Calu3 (cell line): ENCODE data around the gene SYNM. TPM values are rescaled to one million over a fixed set of nuclear protein-coding genes. Genes with fewer than 3 reads are reported as not detected.

Experiments used
- BruUV-seq: library from RNA; stranded (reverse); fragments of 400-500 nt; replicated peaks from 2 replicates; lab custom pipeline; 2021; lab: Mats Ljungman, UMichigan
- CTCF ChIA-PET: fragments of 300-600 bp; sonication (Branson Sonifier 250); formaldehyde crosslinking; loops from one replicate; lab custom pipeline; 2022; ENCODE audit warnings: antibody characterized with exemption; lab: Charles Lee
- DNase-seq: peaks from one replicate; pipeline ENCODE4 v3.0.0; 2022
- H3K27ac Mint-ChIP-seq: one replicate; pipeline ENCODE4 v1.8.0; 2022; ENCODE audit warnings: mixed read lengths; ENCODE audit not compliant: unreplicated experiment
- H3K27me3 Mint-ChIP-seq: one replicate; pipeline ENCODE4 v1.8.0; 2022; ENCODE audit warnings: mixed read lengths; ENCODE audit not compliant: unreplicated experiment
- H3K36me3 Mint-ChIP-seq: one replicate; pipeline ENCODE4 v1.8.0; 2022; ENCODE audit warnings: mild to moderate bottlenecking, moderate library complexity, mixed read lengths; ENCODE audit not compliant: insufficient read depth, unreplicated experiment
- H3K4me1 Mint-ChIP-seq: one replicate; pipeline ENCODE4 v1.8.0; 2022; ENCODE audit warnings: mild to moderate bottlenecking, low read depth, mixed read lengths; ENCODE audit not compliant: unreplicated experiment
- H3K4me3 Mint-ChIP-seq: one replicate; pipeline ENCODE4 v1.8.0; 2022; ENCODE audit warnings: mild to moderate bottlenecking, low read depth, moderate library complexity, mixed read lengths; ENCODE audit not compliant: unreplicated experiment
- H3K9me3 Mint-ChIP-seq: one replicate; pipeline ENCODE4 v1.8.0; 2022; ENCODE audit warnings: low read depth, mixed read lengths; ENCODE audit not compliant: unreplicated experiment
- CTCF ChIP-seq: fragments of 200-600 bp; IDR thresholded peaks from one replicate; pipeline ENCODE4 v1.8.0; 2022; ENCODE audit warnings: antibody characterized with exemption; ENCODE audit not compliant: unreplicated experiment
- intact Hi-C: fragments of 100-400 bp; cut with micrococcal nuclease; formaldehyde crosslinking; loops from one replicate; pipeline ENCODE4 v1.10.0; 2022; ENCODE audit not compliant: unreplicated experiment
- total RNA-seq: library from RNA; stranded (reverse); gene quantifications from 2 replicates; pipeline ENCODE4 v1.2.3, GENCODE V29; 2022

Gene SYNM
- total RNA-seq, 1 experiment from 2014 or later: 7.8 TPM

- no TSS peak for BruUV-seq
- TF ChIP-seq CTCF: no peak
- no peak for DNase-seq
- no peaks in the 10 kb centered on the region for H3K4me1 Mint-ChIP-seq
- H3K4me3 Mint-ChIP-seq: no peak overlapping the region
- no peak overlapping the region for H3K27ac Mint-ChIP-seq
- no peaks in the 10 kb centered on the region for H3K9me3 Mint-ChIP-seq
- no peaks in the 10 kb centered on the region for H3K27me3 Mint-ChIP-seq
- intact Hi-C loops: no loop called here
- CTCF ChIA-PET: no interaction called here
- peaks cover 5% of the 10 kb centered on the region for H3K36me3 Mint-ChIP-seq
Observed at GRCh38 chr15:99138491-99138982, 33.7 kb downstream of the SYNM start.

GRCh38 chr15:99139276-99139675 is 34.4 kb downstream of the SYNM start:
- Mint-ChIP-seq H3K27me3 (no peaks in the 10 kb centered on the region), H3K4me3 (no peak overlapping the region), H3K27ac (no peak overlapping the region), H3K4me1 (no peaks in the 10 kb centered on the region), H3K9me3 (no peaks in the 10 kb centered on the region), H3K36me3 (peaks cover 5% of the 10 kb centered on the region)
- CTCF ChIA-PET: no interaction called here
- TF ChIP-seq CTCF: no peak
- intact Hi-C loops: no loop called here
- DNase-seq: no peak
- BruUV-seq: no TSS peak

- no peak for DNase-seq
- BruUV-seq: no TSS peak
- intact Hi-C loops: no loop called here
- peaks cover 5% of the 10 kb centered on the region for H3K36me3 Mint-ChIP-seq
- no peaks in the 10 kb centered on the region for H3K4me1 Mint-ChIP-seq
- H3K27me3 Mint-ChIP-seq: no peaks in the 10 kb centered on the region
- CTCF ChIA-PET: no interaction called here
- H3K4me3 Mint-ChIP-seq: no peak overlapping the region
- no peaks in the 10 kb centered on the region for H3K9me3 Mint-ChIP-seq
- no peak overlapping the region for H3K27ac Mint-ChIP-seq
- no peak for TF ChIP-seq CTCF
Observed at GRCh38 chr15:99140590-99140989, 35.7 kb downstream of the SYNM start.

- Mint-ChIP-seq H3K36me3 (peaks cover under 1% of the 10 kb centered on the region), H3K4me1 (no peaks in the 10 kb centered on the region), H3K4me3 (no peak overlapping the region), H3K27me3 (no peaks in the 10 kb centered on the region), H3K9me3 (no peaks in the 10 kb centered on the region), H3K27ac (no peak overlapping the region)
- intact Hi-C loops: no loop called here
- CTCF ChIA-PET: no interaction called here
- TF ChIP-seq CTCF: no peak
- DNase-seq: no peak
- BruUV-seq: no TSS peak
Observed at GRCh38 chr15:99141943-99142342, 37.1 kb downstream of the SYNM start.
